Thoracic aorta endothelial cell (primary cell): Measurements from ENCODE around the gene RHEX. TPM values are rescaled to one million over a fixed set of nuclear protein-coding genes. Genes with fewer than 3 reads are reported as not detected.

ENCODE experiments used
- small RNA-seq: library from RNA; depleted of rRNA; stranded (forward); fragments of <200 nt; gene quantifications from one replicate; pipeline ENCODE3, GENCODE V24; 2012
- total RNA-seq: library from RNA; depleted of rRNA; stranded (reverse); fragments of >200 nt; gene quantifications from 2 replicates; pipeline ENCODE4 v1.2.3, GENCODE V29; 2012

Gene RHEX, protein sequence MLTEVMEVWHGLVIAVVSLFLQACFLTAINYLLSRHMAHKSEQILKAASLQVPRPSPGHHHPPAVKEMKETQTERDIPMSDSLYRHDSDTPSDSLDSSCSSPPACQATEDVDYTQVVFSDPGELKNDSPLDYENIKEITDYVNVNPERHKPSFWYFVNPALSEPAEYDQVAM
- not detected in 2 replicates for total RNA-seq

GRCh38 chr1:206052919-206053610 lies at the start of gene RHEX:
TSS of gene RHEX (plus strand) at chr1:206053173. CDS start at chr1:206097829, 44,656 bp downstream.

GRCh38 chr1:206023695-206024094 lies 29.3 kb upstream of the RHEX start, which contains the start of gene CTSE:
TSS of gene CTSE (minus strand) at chr1:206023895. CDS start at chr1:206023791, 104 bp downstream.

DNA sequence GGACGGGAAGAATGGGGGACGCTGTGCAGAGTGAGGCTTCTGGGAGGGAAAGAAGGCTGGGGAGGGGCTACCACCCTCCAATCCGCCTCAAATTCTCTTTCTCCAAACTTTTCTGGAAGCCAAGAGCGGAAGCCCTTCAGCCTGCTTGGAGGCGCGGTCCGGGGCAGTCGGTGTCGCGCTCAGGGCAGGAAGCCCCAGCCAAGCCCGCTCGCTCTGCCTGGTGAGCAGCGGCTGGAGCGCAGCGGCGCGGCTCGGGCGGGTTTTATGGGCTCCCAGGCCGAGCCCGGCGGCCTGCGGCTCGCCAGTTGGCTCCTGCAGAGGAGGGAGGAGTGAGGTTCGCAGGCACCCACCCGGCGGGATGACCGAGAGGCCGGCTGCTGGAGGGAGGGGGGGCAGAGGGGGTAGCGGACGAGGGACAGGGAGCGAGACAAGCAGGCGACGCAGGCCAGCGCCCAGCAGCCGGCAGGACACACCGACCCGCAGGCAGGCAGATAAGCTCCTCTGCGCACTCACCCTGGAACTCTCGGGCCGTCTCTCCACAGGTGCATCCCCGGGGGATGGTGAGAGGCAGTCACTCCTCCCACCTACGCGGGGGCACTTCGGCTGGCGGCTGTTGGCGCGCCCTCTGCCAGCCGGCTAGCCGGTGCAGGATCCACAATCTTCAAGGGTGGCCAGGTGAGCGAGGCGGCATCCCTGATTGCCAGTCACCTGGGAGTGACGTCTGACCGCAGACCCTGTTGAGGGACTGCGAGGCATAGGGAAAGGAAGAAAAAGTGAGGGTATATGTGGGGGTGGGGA lies 64.4 kb downstream of the RHEX start, which contains the start of gene AVPR1B:
AVPR1B (minus strand) TSS at position 238 of the 798 bp plus-strand sequence. CDS start 498 bp downstream, outside the sequence.

Small RNAs within 50 kb of the gene (small RNA-seq; reads per million reads assigned to genes)
- gene RF00271: not detected

Other genes with a start within 250 kb of the RHEX start
- 16.0 and 22.6 TPM in 2 replicates for gene SLC41A1, start 240.0 kb upstream of the RHEX start, total RNA-seq
- not detected in 2 replicates for gene PM20D1, start 203.0 kb upstream of the RHEX start, total RNA-seq
- gene SLC26A9, start 109.7 kb upstream of the RHEX start, total RNA-seq: 0.22 TPM in 1 of 2 replicates, not detected in the other
- gene RAB7B, start 49.8 kb upstream of the RHEX start, total RNA-seq: 0.13 TPM in 1 of 2 replicates, not detected in the other
- 0.36 TPM in 1 of 2 replicates, not detected in the other for gene CTSE, start 29.3 kb upstream of the RHEX start, total RNA-seq
- not detected in 2 replicates for gene AVPR1B, start 64.2 kb downstream of the RHEX start, total RNA-seq
- 5.3 and 6.9 TPM in 2 replicates for gene FAM72A, start 149.7 kb downstream of the RHEX start, total RNA-seq
- 113 and 165 TPM in 2 replicates for gene SRGAP2, start 150.4 kb downstream of the RHEX start, total RNA-seq